Measurements from ENCODE around the gene PHF12.

GRCh38 chr17:28898527-28898955, 52.8 kb downstream of the PHF12 start:
- no peak for TF ChIP-seq CEBPB (IDR thresholded peaks at IDR 0.05; ENCODE audit: low read depth, low read length)
- no peak for TF ChIP-seq POLR2A (IDR thresholded peaks at IDR 0.05; ENCODE audit: low read depth, low read length)
- no peak for TF ChIP-seq USF2 (IDR thresholded peaks at IDR 0.05; ENCODE audit: low read depth, low read length)
- TF ChIP-seq RCOR1 (IDR thresholded peaks at IDR 0.05; ENCODE audit: insufficient replicate concordance, low read length), result no peak
- TF ChIP-seq CTCF (conservative IDR thresholded peaks at IDR 0.05; ENCODE audit: low read depth, low read length), result no peak
- no peak for TF ChIP-seq FOS (IDR thresholded peaks at IDR 0.05; ENCODE audit: low read depth, low read length)
- no peak for TF ChIP-seq MAZ (IDR thresholded peaks at IDR 0.05; ENCODE audit: borderline replicate concordance, low read depth, low read length)
- TF ChIP-seq RAD21 (IDR thresholded peaks at IDR 0.05; ENCODE audit: low read length), result no peak
- TF ChIP-seq MAFK (IDR thresholded peaks at IDR 0.05; ENCODE audit: low read depth, low read length), result no peak
- no peak for TF ChIP-seq SMC3 (IDR thresholded peaks at IDR 0.05; ENCODE audit: low read depth, low read length)
- no peak for TF ChIP-seq MXI1 (IDR thresholded peaks at IDR 0.05; ENCODE audit: borderline replicate concordance, low read depth, low read length)
- no peak for TF ChIP-seq CHD1 (IDR thresholded peaks at IDR 0.05; ENCODE audit: low read depth, low read length)
- TF ChIP-seq BHLHE40 (IDR thresholded peaks at IDR 0.05; ENCODE audit: low read depth, low read length), result no peak
